ENCODE results near the gene AJAP1.

- TF ChIP-seq CTCF (IDR thresholded peaks at IDR 0.05; ENCODE audit: low read depth, low read length) (no peak), EZH2phosphoT487 (IDR thresholded peaks at IDR 0.05; ENCODE audit: low read depth) (no peak)
Measured at GRCh38 chr1:4634156-4634792, 20.1 kb upstream of the AJAP1 start.

Data from OCI-LY3 (cell line).